Stimulated activated CD8-positive, alpha-beta memory T cell treated with anti-CD3 and anti-CD28 coated beads, Interleukin-7, amount 100 ng/mL, for 24 hours (primary cell): ENCODE measurements around the gene PRKCSH.
"Not testable (repeated sequence)": the region's sequence is repeated elsewhere in the genome, so short reads cannot be mapped to it uniquely, and the experiment has no call there.

Source experiments
- DNase-seq: peaks from one replicate; pipeline ENCODE4 v3.0.0-alpha.2; 2020; ENCODE audit warnings: low read depth

PRKCSH gene

GRCh38 chr19:11435057-11435832 lies at the start of gene PRKCSH, which contains the start of gene ODAD3:
TSS of gene PRKCSH (plus strand) at chr19:11435635. CDS start at chr19:11436118, 483 bp downstream.
TSS of gene ODAD3 (minus strand) at chr19:11435121. CDS start at chr19:11435016, 105 bp downstream.
- peak; percentile 99 for DNase-seq

GRCh38 chr19:11387162-11388034 lies 48.0 kb upstream of the PRKCSH start:
- DNase-seq, result no peak

GRCh38 chr19:11390359-11390758 lies 45.1 kb upstream of the PRKCSH start:
- DNase-seq, result no peak

GRCh38 chr19:11390933-11391680 lies 44.3 kb upstream of the PRKCSH start:
- DNase-seq, result no peak

GRCh38 chr19:11397089-11397610 lies 38.3 kb upstream of the PRKCSH start:
- DNase-seq, result no peak

- DNase-seq, result no peak
Observed at GRCh38 chr19:11399667-11400066, 35.8 kb upstream of the PRKCSH start.

GRCh38 chr19:11400798-11401197 lies 34.6 kb upstream of the PRKCSH start:
- no peak for DNase-seq

- no peak for DNase-seq
Observed at GRCh38 chr19:11401808-11402543, 33.5 kb upstream of the PRKCSH start.

GRCh38 chr19:11404588-11405222 lies 30.7 kb upstream of the PRKCSH start:
- no peak for DNase-seq

GRCh38 chr19:11405846-11406643 lies 29.4 kb upstream of the PRKCSH start:
- DNase-seq, result no peak

- DNase-seq, result not testable (repeated sequence)
Observed at GRCh38 chr19:11406703-11407236, 28.7 kb upstream of the PRKCSH start.

GRCh38 chr19:11408591-11408990 lies 26.8 kb upstream of the PRKCSH start:
- DNase-seq, result no peak

GRCh38 chr19:11410682-11411081 lies 24.8 kb upstream of the PRKCSH start:
- no peak for DNase-seq

- no peak for DNase-seq
Observed at GRCh38 chr19:11414544-11414943, 20.9 kb upstream of the PRKCSH start.

GRCh38 chr19:11416346-11417052 lies 18.9 kb upstream of the PRKCSH start:
- DNase-seq, result no peak

- no peak for DNase-seq
Observed at GRCh38 chr19:11418094-11418548, 17.3 kb upstream of the PRKCSH start.

GRCh38 chr19:11418549-11419506 lies 16.6 kb upstream of the PRKCSH start, which contains the start of gene RGL3:
TSS of gene RGL3 (minus strand) at chr19:11419314. CDS start at chr19:11419278, 36 bp downstream.
- DNase-seq, result no peak
